Colonic mucosa (tissue), 4 donors: ENCODE data around the gene ACTG2. TPM values are rescaled to one million over a fixed set of nuclear protein-coding genes. Genes with fewer than 3 reads are reported as not detected.

Experiments
- DNase-seq: peaks from one replicate; pipeline ENCODE4 v3.0.0-alpha.2; 2020
- H3K27ac ChIP-seq: fragments of 200-600 bp; one replicate; pipeline ENCODE4 v1.8.0; 2021
- H3K27me3 ChIP-seq: fragments of 200-600 bp; one replicate; pipeline ENCODE4 v1.8.0; 2021
- H3K36me3 ChIP-seq: fragments of 200-600 bp; one replicate; pipeline ENCODE4 v1.8.0; 2021
- H3K4me1 ChIP-seq: fragments of 200-600 bp; one replicate; pipeline ENCODE4 v1.8.0; 2021; ENCODE audit warnings: mild to moderate bottlenecking
- H3K4me3 ChIP-seq: fragments of 200-600 bp; one replicate; pipeline ENCODE4 v1.8.0; 2021
- H3K9ac ChIP-seq, 2 donors: one replicate each; pipeline ENCODE4 v1.7.0; 2013; ENCODE audit warnings: control low read depth in 2 of 2, low read depth in 2 of 2, low read length in 2 of 2
- H3K9me3 ChIP-seq: fragments of 200-600 bp; one replicate; pipeline ENCODE4 v1.8.0; 2021
- CTCF ChIP-seq: fragments of 200-600 bp; IDR thresholded peaks from one replicate; pipeline ENCODE4 v1.8.0; 2022; ENCODE audit warnings: antibody characterized with exemption, mild to moderate bottlenecking
- intact Hi-C: fragments of 100-400 bp; cut with DNase I; formaldehyde crosslinking; loops from one replicate; pipeline ENCODE4 v1.14.1; 2022
- total RNA-seq, 2 donors: library from RNA; stranded (reverse); fragmentation: NEBNext Ultra II Directional in 1 of 2; extraction: Animal tissue kit (Norgen Biotek cat#: 25700) in 1 of 2; gene quantifications; one replicate each; pipeline ENCODE4 v1.2.1, GENCODE V29; 2021
- donor health status: healthy.
- donor health status: DM: no; HTN: no; CAD: no.
- donor health status: DM: no; HTN: no; CAD: no.

Gene ACTG2
- total RNA-seq, 2 donors from 2014 or later, result 25.4 to 1,198 TPM

- no peaks in the 10 kb centered on the region for H3K9me3 ChIP-seq
- H3K27me3 ChIP-seq, result no peaks in the 10 kb centered on the region
- H3K36me3 ChIP-seq, result no peaks in the 10 kb centered on the region
- TF ChIP-seq CTCF, result no peak
- no peak overlapping the region for H3K9ac ChIP-seq
- H3K4me1 ChIP-seq, result no peaks in the 10 kb centered on the region
- no peak for DNase-seq
- intact Hi-C loops, result no loop called here
- H3K27ac ChIP-seq, result no peak overlapping the region
- H3K4me3 ChIP-seq, result no peak overlapping the region
These were observed 4.4 kb upstream of the ACTG2 start for GRCh38 chr2:73888388-73888787.

GRCh38 chr2:73889206-73889605 is 3.6 kb upstream of the ACTG2 start:
- intact Hi-C loops, result no loop called here
- no peaks in the 10 kb centered on the region for H3K36me3 ChIP-seq
- H3K9me3 ChIP-seq, result no peaks in the 10 kb centered on the region
- no peak overlapping the region for H3K4me3 ChIP-seq
- DNase-seq, result no peak
- no peak for TF ChIP-seq CTCF
- no peaks in the 10 kb centered on the region for H3K4me1 ChIP-seq
- no peak overlapping the region for H3K9ac ChIP-seq
- no peak overlapping the region for H3K27ac ChIP-seq
- no peaks in the 10 kb centered on the region for H3K27me3 ChIP-seq

- DNase-seq, result no peak
- H3K27ac ChIP-seq, result no peak overlapping the region
- intact Hi-C loops, result no loop called here
- TF ChIP-seq CTCF, result no peak
- H3K27me3 ChIP-seq, result no peaks in the 10 kb centered on the region
- H3K9ac ChIP-seq, result no peak overlapping the region
- H3K4me3 ChIP-seq, result no peak overlapping the region
- no peaks in the 10 kb centered on the region for H3K4me1 ChIP-seq
- H3K36me3 ChIP-seq, result no peaks in the 10 kb centered on the region
- no peaks in the 10 kb centered on the region for H3K9me3 ChIP-seq
These were observed 2.3 kb upstream of the ACTG2 start for GRCh38 chr2:73890301-73891092.

GRCh38 chr2:73891276-73891901 is 1.4 kb upstream of the ACTG2 start:
- H3K36me3 ChIP-seq, result no peaks in the 10 kb centered on the region
- DNase-seq, result no peak
- peak overlapping the region; percentile 50 for H3K27ac ChIP-seq
- TF ChIP-seq CTCF, result no peak
- intact Hi-C loops, result no loop called here
- H3K4me3 ChIP-seq, result no peak overlapping the region
- no peaks in the 10 kb centered on the region for H3K27me3 ChIP-seq
- no peaks in the 10 kb centered on the region for H3K9me3 ChIP-seq
- H3K4me1 ChIP-seq, result no peaks in the 10 kb centered on the region
- H3K9ac ChIP-seq, result no peak overlapping the region

- Histone ChIP-seq H3K9me3 (no peaks in the 10 kb centered on the region), H3K9ac (peak overlapping the region; percentile 24 to 61), H3K27ac (peak overlapping the region; percentile 60), H3K36me3 (no peaks in the 10 kb centered on the region), H3K27me3 (no peaks in the 10 kb centered on the region), H3K4me1 (no peaks in the 10 kb centered on the region), H3K4me3 (peak overlapping the region; percentile 28)
- no peak for DNase-seq
- intact Hi-C loops, result no loop called here
- TF ChIP-seq CTCF, result no peak
These were observed 1.1 kb downstream of the ACTG2 start for GRCh38 chr2:73893764-73894474.
